Cardiac fibroblast (primary cell): ENCODE data around the gene MED15.

Experiments used
- DNase-seq, 2 donors: peaks; one replicate each; pipeline versions ENCODE4 v3.0.0 to v3.0.0-alpha.2; 2010; ENCODE audit warnings: low read depth in 2 of 2
- H3K4me3 ChIP-seq, 2 donors: replicated peaks in 1 of 2; 1 replicate in 1 of 2; 2 replicates in 1 of 2; pipeline ENCODE4 v1.5.1; 2011; ENCODE audit warnings: low read depth in 2 of 2, low read length in 2 of 2, mild to moderate bottlenecking in 2 of 2, moderate library complexity in 1 of 2
- CTCF ChIP-seq: IDR thresholded peaks from one replicate; pipeline ENCODE4 v1.5.1; 2011; ENCODE audit warnings: low read depth, mild to moderate bottlenecking, low read length, inconsistent platforms

The MED15 gene

GRCh38 chr22:20599117-20599516 is 91.7 kb downstream of the MED15 start:
- no peak for DNase-seq
- no peak for TF ChIP-seq CTCF
- no peak overlapping the region for H3K4me3 ChIP-seq

GRCh38 chr22:20600137-20600673 is 92.8 kb downstream of the MED15 start:
- no peak for DNase-seq
- no peak for TF ChIP-seq CTCF
- no peak overlapping the region for H3K4me3 ChIP-seq

DNA sequence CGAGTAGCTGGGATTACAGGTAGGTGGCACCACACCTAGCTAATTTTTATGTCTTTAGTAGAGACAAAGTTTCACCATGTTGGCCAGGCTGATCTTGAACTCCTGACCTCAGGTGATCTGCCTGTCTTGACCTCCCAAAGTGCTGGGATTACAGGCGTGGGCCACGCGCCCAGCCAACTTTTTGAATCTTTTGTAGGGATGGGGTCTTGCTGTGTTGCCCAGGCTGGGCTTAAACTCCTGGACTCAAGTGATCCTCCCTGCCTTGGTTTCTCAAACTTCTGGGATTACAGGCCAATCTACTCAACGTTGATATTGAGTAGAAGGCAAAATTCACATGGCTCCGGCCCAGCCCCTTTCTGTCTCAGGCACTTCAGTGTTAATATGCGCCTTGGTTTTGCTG is 93.9 kb downstream of the MED15 start:
- no peak overlapping the region for H3K4me3 ChIP-seq
- DNase-seq = no peak
- no peak for TF ChIP-seq CTCF

GRCh38 chr22:20602609-20603164 is 95.3 kb downstream of the MED15 start:
- no peak for TF ChIP-seq CTCF
- H3K4me3 ChIP-seq = no peak overlapping the region
- no peak for DNase-seq

DNA sequence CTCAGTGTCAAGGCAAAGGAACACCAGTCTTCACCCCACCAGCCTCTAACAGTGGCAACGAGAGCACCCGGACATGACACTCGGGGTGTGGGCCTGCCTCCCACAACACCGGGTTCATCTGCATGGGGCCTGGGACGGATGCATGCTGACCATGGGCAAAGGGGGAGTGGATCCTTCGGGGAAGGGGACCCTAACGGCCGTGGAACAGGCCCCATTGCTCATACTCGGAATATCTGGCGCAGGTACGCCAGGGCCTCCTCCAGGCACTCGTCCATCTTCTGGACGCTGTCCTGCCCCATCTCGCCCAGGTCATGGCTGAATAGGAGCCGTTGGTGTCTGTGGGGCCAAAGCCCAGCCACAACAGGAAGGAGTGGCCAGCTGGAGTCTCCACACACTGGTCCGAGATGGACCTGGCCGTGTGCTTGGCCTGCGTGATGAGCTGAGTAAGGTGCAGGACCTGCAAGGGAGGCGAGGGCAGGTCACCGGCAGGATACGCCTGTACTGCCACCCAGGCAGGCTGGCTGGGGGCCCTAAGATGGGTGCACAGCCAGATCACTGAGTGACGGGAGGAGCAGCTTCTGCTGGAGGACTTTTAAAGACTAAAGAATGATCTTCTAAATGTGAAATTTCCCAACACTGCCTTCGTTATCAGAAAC is 96.8 kb downstream of the MED15 start:
- TF ChIP-seq CTCF = no peak
- DNase-seq = no peak
- no peak overlapping the region for H3K4me3 ChIP-seq

DNA sequence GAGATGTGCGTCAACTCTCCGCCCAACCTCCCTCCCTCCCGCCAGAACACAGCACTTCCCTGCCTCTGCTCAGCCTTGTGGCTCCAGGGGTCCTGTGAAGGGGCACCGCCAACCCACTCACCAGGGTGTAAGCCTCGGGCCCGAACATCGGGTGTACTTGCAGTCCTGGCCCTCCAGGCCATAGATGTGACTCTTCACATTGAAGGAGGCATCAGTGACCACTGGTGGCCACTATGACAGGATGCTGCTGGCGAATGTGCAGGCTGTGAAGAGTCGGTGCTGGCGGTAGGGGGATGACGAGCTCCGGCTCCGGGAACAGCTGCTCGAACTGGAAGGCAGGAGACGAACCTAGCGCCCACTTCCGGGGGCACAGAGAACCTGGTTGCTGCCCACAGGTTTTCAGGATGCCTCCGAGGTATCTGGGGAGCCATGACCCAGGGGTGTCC is 97.4 kb downstream of the MED15 start:
- DNase-seq = no peak
- H3K4me3 ChIP-seq = no peak overlapping the region
- TF ChIP-seq CTCF = no peak
